ENCODE results near the gene LRRC72.
"Not testable (repeated sequence)": the region's sequence is repeated elsewhere in the genome, so short reads cannot be mapped to it uniquely, and the experiment has no call there.

Gene LRRC72

DNA sequence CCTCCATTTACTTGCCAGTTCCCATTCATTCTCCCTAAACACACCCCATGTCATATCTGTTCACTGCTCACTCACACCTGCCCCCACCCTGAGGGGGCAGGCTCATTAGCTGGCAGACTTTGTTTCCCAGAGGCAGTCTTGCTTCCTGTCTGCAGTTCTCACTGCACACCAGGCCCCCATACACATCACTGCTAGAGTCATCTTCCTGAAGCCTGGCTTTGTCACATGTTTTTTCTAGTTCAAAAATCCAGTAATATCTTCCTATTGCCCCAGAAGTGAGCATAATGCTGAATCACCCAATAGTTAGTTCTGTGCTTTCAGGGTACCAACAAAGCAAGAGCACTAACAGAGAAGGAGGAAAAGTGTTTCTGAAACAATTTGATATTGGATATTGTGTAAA lies 1.9 kb downstream of the LRRC72 start:
- peak; percentile 20 for DNase-seq (ENCODE audit: low read depth)

DNA sequence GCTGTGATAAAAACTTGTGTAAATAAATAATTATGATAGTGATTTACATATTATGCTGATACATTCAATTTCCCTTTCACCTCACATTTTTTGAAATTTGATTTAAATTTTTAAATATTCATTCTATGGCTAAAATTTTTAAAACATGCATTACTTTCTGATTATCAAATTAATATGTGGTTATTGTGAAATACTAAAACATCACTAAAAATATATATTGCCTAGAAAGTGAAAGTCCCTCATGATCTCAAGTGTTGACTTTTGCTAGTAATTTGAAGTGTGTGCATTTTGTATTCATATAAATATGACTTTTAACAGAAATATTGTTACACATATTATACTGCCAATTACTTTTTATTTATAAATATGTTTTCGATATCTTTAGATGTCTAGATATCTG lies 3.1 kb downstream of the LRRC72 start:
- no peak for DNase-seq (ENCODE audit: low read depth)

DNA sequence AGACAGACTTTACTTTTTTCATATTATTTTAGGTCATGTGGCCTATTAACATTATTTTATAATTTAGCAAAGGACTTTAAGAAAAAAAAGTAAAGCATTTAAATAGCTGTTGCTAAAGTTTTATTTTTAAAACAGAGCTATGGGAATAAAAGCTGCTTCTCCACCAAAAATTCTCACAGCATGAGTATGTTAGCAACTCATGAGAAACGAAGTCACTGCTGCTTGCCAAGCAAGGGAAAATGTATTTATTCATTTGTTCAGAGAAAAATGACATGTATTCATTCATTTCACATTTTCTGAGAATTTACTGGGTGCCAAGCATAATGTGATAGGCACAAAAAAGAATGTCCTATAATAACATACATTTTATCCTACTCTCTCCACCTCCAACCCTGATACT lies 5.1 kb downstream of the LRRC72 start:
- no peak for DNase-seq (ENCODE audit: low read depth)

DNA sequence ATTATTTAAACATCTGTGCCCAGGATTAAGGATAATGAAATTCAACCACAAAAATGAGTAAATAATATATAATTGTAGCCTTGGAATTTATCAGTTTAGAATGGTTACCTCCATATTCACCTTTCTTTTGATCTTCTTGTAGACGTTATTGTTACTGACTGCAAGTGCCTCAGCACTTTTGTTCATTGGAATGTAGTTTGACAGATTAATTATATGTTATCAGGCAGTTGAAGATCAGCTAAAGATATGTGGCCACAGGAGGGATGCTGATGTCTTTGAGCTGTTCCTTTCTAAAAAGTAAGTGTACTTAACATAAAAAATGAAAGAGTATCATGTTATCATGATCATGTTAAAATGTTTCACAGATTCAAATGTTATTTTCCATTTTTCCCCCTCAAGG lies 5.6 kb downstream of the LRRC72 start:
- DNase-seq (ENCODE audit: low read depth): no peak

DNA sequence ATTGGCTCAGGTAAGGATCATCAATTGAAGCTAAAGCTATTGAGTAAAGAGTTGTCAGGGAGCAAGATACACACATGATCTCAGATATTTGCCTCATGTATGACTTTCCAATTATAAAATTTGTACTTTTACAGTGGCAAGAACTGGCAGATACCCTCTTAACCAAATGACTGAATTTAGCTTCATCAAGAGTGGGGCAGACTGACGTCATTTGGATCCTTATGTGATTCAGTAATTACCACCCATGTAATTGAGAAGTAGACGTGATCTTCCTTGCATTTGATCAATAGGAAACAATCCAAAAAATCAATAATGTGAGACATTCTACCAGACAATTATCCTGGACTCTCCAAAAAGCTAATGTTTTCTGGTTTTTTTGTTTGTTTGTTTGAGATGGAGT lies 8.9 kb downstream of the LRRC72 start:
- DNase-seq (ENCODE audit: low read depth): no peak

DNA sequence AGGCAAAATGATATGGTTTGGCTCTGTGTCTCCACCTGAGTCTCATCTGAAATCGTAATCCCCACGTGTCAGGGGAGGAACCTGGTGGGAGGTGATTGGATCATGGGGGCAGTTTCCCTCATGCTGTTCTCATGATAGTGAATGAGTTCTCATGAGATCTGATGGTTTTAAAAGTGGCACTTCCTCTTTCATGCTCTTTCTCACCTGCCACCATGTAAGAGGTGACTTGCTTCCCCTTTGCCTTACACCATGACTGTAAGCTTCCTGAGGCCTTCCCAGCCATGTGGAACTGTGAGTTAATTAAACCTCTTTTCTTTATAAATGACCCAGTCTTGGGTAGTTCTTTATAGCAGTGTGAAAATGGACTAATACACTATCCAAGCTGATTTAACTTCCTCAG lies 13.9 kb downstream of the LRRC72 start:
- DNase-seq (ENCODE audit: low read depth): not testable (repeated sequence)

DNA sequence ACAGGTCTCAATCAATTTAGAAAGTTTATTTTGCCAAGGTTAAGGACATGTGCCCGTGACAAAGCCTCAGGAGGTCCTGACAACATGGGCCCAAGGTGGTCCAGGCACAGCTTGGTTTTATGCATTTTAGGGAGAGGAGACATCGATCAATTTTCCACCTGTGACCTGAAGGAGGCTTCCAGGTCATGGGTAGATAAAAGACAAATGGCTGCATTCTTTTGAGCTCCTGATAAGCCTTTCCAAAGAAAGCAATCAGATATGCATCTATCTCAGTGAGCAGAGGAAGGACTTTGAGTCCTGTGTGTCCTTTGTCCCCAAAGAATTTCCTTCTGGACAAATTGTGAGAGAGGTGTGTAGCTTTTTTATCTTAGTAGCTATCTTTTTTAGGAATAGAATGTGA lies 15.8 kb downstream of the LRRC72 start:
- DNase-seq (ENCODE audit: low read depth): no peak

DNA sequence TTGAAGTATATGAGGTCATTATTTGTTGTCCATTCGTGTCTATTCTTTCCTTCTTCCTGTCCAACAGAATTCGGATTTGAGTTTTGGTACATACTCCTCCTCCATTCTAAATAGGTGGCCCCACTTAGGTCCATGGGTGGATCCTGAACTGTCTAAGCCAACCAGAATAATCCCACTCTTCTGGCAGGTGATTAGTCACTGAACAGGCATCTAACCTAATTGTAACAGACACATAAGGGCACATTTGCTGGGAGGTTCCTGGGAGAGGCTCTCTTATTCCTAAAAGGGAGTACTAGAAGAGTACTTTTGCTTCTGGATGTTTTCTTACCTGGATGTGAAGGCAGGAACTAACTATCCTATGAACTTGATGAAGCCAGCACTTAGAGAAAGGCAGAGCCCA lies 16.8 kb downstream of the LRRC72 start:
- DNase-seq (ENCODE audit: low read depth): no peak

DNA sequence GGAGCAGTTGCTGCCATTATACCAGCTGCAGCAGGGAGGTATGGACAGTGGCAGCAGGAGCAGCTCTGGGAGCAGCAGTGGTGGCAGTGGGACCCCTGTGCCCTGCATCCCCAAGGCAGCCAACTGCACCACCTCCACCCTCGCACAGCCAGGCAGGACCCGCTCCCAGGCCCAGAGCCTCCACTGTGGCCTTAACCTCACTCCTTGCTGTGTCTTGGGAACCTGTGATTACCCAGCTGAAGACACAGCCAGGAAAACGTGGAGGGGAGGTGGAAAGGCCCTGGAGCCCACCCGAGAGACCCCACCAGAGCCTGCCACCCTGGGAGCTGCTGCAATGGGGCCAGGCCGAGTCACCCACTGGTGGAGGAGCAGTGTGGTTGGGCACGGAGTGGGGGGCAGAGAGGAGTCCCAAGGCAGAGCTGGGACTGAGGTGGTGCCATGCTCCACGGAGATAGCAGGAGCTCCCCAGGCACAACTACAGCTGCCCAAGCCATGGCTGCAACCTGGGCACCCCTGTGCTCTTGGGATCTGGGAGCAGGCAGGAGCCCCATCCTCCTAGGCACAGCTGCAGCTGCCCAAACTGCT lies 20.4 kb downstream of the LRRC72 start:
- no peak for DNase-seq (ENCODE audit: low read depth)

DNA sequence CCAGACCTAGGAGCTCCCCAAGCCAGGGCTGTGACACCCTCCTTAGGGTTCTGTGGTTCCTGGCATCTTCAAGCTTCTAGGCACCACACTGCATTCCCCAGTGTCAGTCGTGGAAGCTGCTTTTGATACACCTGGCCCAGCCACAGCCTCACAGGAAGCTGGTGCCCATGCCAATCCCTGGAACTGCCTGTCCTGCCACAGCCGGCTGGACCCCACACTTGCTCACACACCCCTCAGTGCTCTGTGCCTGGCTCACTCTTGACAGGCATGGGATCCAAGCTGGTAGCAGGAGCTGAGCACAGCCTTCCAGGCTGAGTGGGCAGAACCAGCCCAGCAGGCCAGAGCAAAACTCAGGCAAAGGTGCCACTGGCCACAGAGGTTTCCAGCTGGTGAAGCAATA lies 21.8 kb downstream of the LRRC72 start:
- no peak for DNase-seq (ENCODE audit: low read depth)

DNA sequence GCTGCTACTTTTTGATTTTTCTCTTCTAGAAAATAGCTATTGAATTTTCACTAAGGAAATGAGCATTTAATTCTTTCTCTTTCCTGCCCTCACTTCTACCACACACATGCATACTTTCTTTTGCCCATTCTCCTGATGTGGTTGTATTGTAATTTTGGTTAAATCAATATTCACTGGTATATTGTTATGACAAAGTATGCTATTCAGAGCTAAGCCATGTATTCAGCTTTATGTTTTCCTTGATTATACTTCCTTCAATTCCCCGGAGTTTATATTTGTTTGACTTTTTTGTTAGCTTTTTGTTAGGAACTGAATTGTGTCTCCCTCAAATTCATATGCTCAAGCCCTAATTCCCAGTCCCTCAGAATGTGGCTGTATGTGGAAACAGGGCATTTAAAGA lies 24.0 kb downstream of the LRRC72 start:
- DNase-seq (ENCODE audit: low read depth): no peak

DNA sequence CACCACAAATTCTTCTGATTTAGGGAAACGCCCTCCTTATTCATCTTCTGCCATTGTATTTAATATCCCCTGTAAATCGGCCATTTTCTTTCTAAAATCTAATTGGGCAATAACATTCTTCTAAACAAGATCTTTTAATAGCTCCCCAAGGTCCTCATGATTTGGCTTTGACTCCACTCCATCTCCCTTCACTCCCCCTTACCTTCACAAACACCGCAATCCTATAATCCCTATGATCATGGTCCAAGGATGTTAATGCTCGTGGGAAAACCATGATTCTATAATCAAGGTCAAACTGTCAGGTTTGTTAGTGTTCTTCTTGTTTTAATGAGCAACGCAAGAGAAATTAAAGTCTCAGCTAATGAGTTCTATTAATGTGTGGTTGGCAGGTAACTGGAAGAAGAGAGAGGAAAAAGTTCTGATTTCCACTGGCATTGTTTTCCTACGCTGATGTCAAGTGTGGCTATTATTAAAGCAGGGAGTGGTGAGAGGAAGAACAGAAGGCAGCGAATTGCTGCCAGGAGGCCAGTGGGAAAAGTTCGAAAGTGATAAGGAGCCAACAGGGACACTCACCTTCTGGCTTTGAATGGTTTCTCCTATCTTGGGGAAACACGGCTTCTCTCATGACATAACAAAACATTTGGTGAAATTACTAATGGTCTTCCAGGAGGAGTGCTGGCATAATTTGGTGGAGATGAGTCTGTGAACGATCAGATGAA lies 28.1 kb downstream of the LRRC72 start:
- no peak for DNase-seq (ENCODE audit: low read depth)

DNA sequence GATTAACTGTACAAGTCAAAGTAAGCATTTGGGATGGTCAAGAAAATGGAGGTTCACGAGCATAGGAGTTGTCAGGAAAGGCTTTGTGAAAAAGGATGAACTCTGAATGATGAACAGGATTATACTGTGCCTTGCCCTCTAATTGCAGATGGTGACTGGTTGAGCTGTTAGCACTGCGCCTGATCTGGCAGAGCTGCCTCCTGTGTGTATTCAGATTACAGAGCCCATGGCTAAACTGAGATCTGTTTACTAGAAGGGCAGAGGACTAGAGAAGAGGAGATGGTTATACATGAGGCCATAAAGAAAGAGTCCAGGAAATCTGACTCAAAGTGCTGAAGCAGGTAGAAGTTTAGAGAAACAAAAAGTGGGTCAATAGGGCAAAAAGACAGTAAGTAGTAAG lies 29.7 kb downstream of the LRRC72 start:
- no peak for DNase-seq (ENCODE audit: low read depth)

DNA sequence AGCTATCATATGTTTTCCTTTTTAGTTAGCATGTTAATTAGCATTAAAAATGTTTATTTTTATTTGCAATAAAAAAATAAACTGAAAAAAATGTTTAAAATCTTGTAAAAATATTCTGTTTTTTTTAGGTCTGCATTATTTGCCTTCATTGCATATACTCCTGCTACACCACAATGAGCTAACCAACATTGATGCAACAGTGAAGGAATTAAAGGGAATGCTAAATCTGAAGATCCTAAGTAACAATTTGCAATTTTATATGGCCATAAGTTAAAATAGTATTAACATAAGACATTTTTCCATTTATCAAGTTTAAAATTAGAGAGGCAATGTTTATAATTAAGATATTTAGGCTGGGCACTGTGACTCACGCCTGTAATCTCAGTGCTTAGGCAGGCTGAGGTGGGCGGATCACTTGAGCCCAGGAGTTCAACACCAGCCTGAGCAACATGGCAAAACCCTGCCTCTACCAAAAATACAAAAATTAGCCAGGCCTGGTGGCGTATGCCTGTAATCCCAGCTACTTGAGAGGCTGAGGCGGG lies 32.2 kb downstream of the LRRC72 start:
- DNase-seq (ENCODE audit: low read depth): no peak

DNA sequence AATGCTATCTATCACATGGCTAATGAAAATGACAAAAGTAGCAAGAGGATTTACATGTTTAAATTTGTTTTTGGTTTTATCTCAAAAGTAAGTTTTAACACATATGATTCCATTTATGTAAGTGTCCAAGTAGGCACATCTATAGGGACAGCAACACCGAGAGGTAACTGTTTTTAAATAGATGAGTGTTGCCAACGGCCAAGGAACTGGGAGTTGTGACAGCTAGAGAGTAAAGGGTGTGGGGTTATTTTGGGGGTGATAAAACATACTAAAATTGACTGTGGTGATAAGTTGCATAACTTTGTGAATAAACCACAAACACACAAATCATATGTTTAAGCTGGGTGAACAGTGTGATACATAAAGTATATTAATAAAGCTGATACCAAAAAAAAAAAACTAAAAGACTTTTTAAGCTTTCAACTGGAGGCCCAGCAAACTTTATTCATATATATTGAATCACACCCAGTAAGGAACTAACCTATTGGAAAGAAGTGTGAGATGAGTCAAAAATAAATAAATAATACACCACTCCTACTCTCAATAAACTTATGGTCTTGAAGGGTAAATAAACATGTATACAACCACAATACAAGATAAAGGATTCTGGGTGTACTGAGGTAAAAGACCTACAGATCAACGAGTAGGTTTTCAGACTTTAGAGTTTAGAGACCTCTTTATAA lies 33.0 kb downstream of the LRRC72 start:
- peak; percentile 28 for DNase-seq (ENCODE audit: low read depth)

DNA sequence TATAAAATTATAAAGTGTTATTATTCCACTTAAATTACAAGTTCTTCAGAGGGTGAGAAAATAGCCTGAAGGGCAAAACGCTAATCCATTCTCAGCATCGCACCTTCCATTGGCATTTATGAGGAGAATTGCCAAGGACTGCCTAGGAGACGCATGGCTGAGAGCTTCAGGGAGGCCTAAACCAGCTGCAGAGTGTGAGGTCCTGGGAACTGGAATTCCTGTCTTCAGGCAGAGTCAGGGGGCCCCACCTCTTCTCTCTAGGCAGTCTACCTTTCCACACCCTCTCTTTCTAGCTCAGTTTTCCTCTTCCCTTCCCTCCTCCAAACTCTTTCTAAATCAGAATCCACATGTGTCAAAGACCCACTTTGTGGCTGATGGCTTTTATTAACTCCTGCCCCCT lies 35.3 kb downstream of the LRRC72 start:
- no peak for DNase-seq (ENCODE audit: low read depth)

DNA sequence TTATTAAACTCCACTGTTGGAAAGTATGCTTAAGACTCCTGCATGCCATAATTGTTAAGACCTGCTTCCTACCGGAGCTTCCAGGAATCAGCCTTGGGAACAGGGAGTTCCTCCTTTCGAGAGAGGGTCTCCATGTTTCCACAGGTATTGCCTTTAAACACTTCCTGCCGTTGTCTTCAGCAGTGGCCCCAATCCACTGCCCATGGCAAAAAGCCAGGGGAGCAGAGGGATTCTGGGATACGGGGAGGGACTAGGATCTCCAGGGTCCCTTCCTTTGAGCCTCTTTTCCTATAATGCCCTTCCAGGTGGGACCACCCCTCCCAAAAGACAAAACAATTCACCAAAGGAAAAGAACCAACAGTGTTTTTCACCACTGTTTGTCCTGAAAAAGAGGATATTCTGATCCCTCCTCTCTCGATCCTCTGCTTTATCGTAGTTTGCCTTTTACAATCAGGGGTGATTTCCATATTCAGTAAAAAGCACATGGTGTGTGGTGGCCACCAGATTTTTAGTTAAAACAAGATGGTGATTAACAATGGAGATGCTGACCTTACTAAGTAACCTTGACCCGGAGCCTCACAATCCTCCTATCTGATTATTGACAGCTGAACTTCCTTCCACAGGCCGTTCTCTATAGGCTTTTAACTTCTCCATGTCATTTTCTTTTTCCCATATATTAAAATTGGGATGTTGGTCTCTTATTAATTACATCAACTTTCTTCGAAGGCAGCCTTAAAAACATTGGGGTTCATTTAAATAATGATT lies 36.0 kb downstream of the LRRC72 start:
- no peak for DNase-seq (ENCODE audit: low read depth)

DNA sequence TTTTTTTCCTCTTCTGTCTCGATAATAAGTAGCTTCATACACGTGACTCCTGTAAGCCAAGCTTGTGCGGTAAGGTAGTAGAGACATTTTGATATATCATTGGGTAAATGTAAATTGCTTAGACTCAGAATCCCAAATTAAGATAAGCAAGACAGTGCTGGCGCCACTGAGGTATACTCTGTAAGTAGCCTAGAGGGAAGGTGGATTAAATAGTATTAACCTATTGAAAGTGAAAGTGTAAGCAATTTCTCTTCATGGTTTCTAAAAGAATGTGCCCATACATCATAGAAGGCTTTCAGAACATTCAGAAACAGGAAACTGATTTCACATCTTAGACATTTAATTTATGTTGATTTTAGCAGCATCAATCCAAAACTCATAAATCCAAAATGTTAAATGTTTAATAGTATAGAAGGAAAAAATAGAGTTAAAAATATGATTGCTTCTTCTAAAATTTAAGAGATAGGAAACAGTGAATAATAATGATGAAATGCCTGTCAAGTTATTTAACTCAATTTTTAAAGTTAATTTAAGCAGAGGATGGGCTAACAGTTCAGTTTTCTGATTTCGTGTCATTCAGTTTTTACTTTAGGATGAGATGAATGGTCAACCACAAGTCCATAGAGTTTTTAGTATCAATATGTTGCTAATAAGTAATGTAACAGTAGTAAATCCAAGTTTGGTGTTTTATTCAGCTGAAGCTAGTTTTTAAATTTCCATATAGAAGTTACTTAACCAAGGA lies 36.8 kb downstream of the LRRC72 start:
- peak; percentile 29 for DNase-seq (ENCODE audit: low read depth)

DNA sequence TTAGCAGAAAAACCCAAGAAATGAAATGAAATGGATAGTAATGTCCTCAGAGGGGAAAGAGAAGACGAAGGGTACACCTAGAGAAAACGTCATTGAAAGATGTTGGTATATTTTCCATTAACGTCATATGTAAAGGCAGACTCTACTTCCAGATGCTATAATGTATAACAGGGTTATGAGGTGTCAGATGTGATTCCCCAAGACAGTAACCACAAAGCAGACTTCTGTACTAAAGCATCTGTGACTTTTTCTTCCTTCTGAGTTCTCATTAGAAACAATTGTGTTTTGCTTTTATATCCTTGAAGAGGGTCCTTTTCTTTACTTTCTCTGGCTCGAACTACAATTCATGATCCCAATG lies 37.4 kb downstream of the LRRC72 start:
- DNase-seq (ENCODE audit: low read depth): no peak

DNA sequence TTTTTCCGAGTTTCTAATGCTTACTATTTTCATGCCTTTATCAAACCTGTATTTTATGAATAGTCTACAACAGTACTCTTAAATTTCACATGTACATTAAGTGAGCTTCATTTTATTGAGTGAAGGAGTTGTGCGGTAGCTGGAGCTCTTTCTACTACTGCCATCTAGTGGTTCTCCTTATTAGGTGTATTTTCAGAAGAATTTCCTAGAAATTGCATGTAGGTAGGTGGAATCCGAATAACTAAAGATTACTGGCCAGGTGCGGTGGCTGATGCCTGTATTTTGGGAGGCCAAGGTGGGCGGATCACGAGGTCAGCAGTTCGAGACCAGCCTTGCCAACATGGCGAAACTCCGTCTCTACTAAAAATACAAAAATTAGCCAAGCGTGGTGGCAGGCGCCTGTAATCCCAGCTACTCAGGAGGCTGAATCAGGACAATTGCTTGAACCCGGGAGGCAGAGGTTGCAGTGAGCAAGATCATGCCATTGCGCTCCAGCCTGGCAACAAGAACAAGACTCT lies 38.3 kb downstream of the LRRC72 start:
- peak; percentile 74 for DNase-seq (ENCODE audit: low read depth)

DNA sequence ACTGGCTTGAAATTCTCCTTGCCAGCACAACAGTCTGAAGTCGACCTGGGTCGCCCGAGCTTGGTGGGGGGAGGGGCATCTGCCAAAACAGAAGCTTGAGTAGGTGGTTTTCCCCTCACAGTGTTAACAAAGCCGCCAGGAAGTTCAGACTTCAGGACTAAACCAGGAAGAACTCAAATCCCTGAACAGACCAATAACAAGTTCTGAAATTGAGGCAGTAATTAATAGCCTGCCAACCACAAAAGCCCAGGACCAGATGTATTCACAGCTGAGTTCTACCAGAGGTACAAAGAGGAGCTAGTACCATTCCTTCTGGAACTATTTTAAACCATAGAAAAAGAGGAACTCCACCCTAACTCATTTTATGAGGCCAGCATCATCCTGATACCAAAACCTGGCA lies 45.3 kb downstream of the LRRC72 start:
- no peak for DNase-seq (ENCODE audit: low read depth)

DNA sequence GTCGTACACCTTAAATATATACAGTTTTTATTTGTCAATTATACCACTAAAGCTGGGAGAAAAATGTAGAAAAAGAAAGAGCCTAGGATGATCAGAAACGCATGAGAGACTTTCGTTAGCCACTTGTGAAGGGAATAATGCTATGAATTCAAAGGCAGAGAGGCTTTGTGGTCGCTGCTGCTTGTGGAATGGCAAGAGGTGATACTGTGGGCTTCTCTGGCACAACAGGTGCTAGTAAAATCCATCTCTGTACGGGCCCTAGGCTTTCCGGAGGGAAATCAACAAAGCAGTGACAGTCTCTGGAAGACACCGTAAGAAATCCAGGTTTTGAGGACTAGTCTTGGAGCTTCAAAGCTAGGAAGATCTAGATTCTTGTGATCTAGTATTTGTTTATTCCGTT lies 52.6 kb downstream of the LRRC72 start:
- no peak for DNase-seq (ENCODE audit: low read depth)

Measured in ELR (cell line).